ENCODE measurements around the gene PLD5.

DNA sequence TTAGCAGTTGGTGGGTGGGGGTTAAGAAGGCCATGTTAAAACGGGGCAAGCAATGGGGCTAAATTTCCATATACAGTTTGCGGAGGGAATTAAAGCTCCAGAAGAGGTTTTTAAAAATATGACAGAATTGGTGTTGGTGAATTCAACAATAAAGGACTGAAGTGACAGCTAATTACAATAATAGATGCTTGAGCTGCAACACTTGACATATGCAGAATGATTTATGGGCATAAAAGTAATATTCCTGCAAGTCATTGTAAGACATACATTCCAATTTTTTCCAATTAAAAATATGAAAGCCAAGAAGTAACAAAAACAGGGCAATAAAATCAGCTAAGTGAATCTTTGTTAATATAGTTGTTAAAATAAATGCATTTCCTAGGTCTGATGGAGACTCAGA, 323.4 kb downstream of the PLD5 start:
- TF ChIP-seq, protein P1, sequence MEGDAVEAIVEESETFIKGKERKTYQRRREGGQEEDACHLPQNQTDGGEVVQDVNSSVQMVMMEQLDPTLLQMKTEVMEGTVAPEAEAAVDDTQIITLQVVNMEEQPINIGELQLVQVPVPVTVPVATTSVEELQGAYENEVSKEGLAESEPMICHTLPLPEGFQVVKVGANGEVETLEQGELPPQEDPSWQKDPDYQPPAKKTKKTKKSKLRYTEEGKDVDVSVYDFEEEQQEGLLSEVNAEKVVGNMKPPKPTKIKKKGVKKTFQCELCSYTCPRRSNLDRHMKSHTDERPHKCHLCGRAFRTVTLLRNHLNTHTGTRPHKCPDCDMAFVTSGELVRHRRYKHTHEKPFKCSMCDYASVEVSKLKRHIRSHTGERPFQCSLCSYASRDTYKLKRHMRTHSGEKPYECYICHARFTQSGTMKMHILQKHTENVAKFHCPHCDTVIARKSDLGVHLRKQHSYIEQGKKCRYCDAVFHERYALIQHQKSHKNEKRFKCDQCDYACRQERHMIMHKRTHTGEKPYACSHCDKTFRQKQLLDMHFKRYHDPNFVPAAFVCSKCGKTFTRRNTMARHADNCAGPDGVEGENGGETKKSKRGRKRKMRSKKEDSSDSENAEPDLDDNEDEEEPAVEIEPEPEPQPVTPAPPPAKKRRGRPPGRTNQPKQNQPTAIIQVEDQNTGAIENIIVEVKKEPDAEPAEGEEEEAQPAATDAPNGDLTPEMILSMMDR (IDR thresholded peaks at IDR 0.05), result no peak
- TF ChIP-seq POLR2A (IDR thresholded peaks at IDR 0.05), result no peak
